HG02763 (cell line): ENCODE data around the gene CTXND2.
"Not testable (repeated sequence)": the region's sequence is repeated elsewhere in the genome, so short reads cannot be mapped to it uniquely, and the experiment has no call there.

Experiments used
- ATAC-seq: cut with Tn5 transposase; IDR thresholded peaks from one replicate; pipeline ENCODE4 v1.9.1; 2021; ENCODE audit warnings: mild to moderate bottlenecking, moderate library complexity; ENCODE audit not compliant: unreplicated experiment

The CTXND2 gene

DNA sequence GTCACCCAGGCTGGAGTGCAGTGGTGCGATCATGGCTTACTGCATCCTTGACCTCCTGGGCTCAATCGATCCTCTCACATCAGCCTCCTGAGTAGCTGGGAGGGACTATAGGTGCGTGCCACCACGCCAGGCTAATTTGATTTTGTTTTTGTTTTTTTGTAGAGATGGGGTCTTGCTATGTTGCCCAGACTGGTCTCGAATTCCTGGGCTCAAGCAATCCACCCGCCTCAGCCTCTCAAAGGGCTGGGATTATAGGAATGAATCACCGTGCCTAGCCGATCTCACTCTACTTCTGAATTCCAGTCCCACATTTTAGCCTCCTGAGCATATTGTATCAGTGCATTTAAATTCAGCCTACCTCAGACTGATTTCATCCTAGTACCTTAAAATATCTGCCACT lies 1.8 kb downstream of the CTXND2 start:
- ATAC-seq: no peak

DNA sequence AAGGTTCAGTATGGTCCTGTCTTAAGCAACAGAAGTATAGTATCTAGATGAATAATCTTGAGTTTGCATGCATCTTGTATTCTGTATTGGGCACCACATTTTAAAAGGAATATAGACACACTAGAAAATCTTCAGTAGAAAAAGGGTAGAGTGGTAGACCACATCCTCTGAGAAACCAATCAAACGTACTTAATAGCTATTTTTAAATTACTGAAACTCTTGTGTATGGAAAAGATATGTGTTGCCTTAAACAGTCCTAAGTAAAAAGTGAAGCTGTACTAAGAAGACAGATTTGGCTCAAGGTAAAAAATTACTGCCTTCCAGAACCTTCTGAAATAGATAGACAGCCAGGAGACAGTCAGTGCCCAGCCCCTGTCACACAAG lies 3.1 kb downstream of the CTXND2 start:
- ATAC-seq: no peak

DNA sequence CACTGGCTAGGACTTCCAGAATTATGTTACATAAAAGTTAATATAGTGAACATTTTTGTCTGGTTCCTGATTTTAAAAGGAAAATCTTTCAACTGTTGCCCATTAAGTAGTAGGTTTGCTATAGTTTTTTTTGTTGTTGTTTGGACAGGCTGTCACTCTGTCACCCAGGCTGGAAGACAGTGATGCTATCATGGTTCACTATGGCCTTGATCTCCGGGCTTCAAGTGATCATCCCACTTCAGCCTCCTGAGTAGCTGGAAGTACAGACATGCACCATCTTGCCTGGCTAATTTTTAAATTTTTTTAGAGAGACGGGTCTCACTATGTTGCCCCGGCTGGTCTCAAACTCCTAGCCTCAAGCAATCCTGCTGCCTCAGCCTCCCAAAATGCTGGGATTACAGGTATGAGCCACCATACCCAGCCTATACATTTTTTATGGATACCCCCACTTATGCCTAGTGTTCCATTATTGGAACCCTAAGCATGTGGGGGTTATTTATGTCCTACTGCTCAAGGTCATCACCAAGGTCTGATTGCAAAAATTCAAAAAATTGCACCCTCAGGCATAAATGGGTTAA lies 6.5 kb downstream of the CTXND2 start:
- ATAC-seq: no peak

GRCh38 chr1:150895618-150896017 lies 8.7 kb downstream of the CTXND2 start:
- no peak for ATAC-seq

- ATAC-seq: not testable (repeated sequence)
These were observed 12.9 kb downstream of the CTXND2 start for GRCh38 chr1:150899795-150900194.

GRCh38 chr1:150902346-150902745 lies 15.4 kb downstream of the CTXND2 start:
- no peak for ATAC-seq

- no peak for ATAC-seq
These were observed 15.8 kb downstream of the CTXND2 start for GRCh38 chr1:150902751-150903150.

DNA sequence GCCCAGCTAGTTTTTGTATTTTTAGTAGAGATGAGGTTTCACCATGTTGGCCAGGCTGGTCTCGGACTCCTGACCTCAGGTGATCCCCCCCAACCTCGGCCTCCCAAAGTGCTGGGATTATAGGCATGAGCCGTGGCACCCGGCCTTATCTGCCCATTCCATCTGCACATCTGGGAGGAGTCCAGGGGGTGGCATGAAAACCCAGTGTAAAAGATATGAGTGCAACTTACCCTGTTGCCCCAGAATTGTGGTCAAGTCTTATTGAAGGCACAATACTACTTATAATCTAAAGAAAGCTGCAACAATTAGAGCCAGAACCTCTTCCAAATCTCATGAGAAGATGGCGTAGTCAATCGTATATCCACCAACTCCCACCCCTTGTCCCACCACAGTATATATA lies 18.4 kb downstream of the CTXND2 start:
- no peak for ATAC-seq

GRCh38 chr1:150906329-150906728 lies 19.4 kb downstream of the CTXND2 start:
- ATAC-seq: no peak

DNA sequence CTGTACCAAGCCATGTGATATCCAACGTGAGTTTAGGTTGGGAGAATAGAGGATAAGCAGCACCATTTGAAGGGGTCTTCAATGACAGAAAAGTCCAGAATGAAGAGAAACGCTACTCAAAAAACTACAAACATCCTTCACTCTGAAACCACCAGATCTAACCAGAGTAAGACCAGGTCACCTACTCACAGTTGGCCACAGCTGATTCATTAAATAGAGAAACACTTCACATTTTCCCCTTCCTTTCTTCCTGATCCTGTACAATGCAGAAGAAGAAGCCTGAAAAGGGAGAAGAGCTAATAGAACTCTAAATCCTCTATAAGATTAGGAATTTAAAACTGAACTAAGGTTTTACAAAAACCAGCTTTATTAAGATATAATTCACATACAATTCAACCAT lies 19.9 kb downstream of the CTXND2 start:
- no peak for ATAC-seq

- ATAC-seq: no peak
These were observed 22.7 kb downstream of the CTXND2 start for GRCh38 chr1:150909585-150910180.

DNA sequence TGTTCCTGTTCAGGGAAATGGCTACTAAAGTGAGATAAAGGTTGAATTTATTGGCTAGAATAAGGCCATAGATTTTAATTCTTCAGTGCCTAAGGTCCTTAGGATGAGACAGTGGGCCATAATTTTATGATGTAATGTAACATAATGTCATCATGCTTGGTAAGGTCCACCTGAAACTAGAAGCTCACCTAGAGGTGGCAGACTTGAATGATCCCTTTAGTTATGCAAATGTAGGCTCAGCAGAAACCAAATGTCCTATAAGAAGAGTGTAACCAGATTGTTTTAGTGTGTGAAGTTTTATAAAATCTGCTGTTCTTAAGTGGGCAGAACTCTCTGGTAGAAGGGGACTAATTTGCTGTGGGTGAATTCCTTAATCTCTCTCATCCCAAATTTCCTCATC lies 25.7 kb downstream of the CTXND2 start:
- no peak for ATAC-seq

GRCh38 chr1:150917387-150917786 lies 30.5 kb downstream of the CTXND2 start:
- no peak for ATAC-seq

GRCh38 chr1:150922519-150922975 lies 35.6 kb downstream of the CTXND2 start:
- peak; percentile 35 for ATAC-seq

DNA sequence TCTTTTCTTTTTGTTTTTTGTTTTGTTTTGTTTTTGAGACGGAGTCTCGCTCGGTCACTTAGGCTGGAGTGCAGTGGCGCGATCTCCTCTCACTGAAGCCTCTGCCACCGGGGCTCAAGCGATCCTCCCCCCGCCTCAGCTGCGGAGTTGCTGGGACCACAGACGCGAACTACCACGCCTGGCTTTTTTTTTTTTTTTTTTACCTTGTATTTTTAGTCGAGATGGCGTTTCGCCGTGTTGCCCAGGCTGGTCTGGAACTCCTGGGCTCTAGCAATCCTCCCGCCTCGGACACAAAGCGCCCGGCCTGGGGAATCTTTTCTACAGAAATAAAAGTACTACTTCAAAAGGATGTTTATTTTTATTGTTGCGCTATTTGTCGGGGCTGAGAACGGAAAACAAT lies 38.1 kb downstream of the CTXND2 start:
- ATAC-seq: no peak

DNA sequence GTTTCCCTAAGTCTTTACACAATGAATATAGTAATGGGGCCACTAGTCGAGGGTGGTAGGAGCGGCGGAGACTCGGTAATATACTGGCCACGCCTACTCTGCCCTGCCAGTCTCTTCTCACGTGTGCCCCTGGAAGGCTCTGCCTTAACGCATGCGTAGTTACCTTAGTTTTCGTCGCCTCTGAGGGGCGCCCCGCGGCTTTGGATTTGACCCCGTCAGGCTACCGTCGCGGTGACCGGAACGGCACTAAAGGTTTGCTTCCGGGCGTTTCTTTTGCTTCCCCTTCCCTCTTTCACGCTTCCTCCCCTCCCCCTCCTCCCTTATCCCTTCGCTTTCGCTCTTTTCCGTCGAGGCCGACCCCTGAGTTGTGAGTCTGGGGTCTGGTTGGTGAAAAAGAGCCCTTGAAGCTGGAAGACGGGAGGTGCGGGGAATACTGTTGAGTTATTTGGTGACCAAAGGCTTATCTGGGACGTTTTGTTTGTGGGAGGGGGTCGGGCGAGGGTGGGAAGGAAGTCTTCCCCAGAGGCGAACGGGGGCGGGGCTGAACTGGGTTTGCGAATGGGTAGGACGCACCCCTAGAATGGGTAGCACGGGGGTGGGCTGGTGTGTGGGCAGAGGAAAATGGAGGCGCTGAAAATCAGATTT lies 39.3 kb downstream of the CTXND2 start, which contains the start of gene SETDB1:
Gene SETDB1, plus strand, starts transcription at position 267 of the 645 bp plus-strand sequence. CDS start 1,352 bp downstream, outside the sequence.
- peak; percentile 91 for ATAC-seq

GRCh38 chr1:150927624-150928023 lies 40.7 kb downstream of the CTXND2 start:
- ATAC-seq: no peak

DNA sequence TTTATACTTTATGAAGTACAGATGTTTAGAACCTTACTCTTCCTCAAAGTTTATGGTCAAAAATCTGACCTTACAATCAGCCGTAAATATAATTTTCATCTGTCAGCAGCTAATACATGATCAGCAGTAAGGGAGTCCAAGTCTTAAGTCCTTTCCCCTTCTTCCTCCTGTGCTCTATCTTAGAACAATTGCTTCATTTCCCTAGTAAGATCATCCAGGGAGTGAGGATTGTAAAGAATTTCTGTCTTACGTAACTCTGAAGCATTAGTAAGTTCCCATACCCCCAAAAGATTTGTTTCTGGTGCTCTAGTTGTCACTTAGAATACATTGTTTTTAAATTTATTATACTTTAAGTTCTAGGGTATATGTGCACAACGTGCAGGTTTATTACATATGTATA lies 41.4 kb downstream of the CTXND2 start:
- ATAC-seq: no peak

- not testable (repeated sequence) for ATAC-seq
These were observed 41.8 kb downstream of the CTXND2 start for GRCh38 chr1:150928775-150929174.

DNA sequence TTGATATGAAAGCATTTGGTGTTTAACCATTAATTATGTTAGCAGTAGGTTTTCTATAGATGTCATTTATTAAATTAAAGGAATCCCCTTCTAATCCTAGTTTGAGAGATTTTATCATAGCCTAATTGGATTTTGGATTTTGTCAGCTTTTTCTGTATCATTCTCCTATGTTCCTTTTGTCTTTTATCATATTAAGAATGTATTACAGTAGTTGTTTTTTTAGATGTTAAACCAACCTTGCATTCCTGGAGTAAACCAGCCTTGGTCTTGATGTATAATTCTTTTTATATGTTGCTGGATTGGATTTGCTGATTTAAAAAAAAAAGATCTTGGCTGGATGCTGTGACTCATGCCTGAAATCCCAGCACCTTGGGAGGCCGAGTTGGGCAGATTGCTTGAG lies 44.8 kb downstream of the CTXND2 start:
- ATAC-seq: no peak

DNA sequence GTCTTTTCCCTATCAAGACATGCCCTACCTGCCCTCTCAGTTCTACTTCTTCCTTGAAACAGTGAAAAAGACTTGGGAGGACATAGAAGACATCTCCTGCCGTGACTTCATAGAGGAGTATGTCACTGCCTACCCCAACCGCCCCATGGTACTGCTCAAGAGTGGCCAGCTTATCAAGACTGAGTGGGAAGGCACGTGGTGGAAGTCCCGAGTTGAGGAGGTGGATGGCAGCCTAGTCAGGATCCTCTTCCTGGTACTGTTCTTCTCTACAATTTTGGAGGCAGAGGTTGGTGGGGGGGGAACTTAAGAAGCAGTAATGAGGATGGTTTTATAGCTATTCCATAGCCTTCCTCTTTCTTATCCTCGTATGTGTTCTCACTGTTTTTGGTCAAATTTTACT lies 57.9 kb downstream of the CTXND2 start:
- ATAC-seq: no peak

- ATAC-seq: no peak
These were observed 67.8 kb downstream of the CTXND2 start for GRCh38 chr1:150954708-150955107.
